ENCODE data around the gene TPRG1.

TPRG1 gene

GRCh38 chr3:189369636-189370035, 197.9 kb downstream of the TPRG1 start:
- H3K9ac ChIP-seq (ENCODE audit: low read length) = no peak overlapping the region
- no peak overlapping the region for H3K4me2 ChIP-seq (ENCODE audit: low read depth, low read length, poor library complexity, severe bottlenecking)
- H3K9me2 ChIP-seq (replicated peaks; ENCODE audit: insufficient read depth, low read length) = no peaks in the 10 kb centered on the region
- H3K36me3 ChIP-seq (ENCODE audit: low read length) = no peaks in the 10 kb centered on the region
- H4K20me1 ChIP-seq (ENCODE audit: low read depth, low read length) = no peaks in the 10 kb centered on the region
- H3K27ac ChIP-seq (ENCODE audit: low read depth, low read length) = no peak overlapping the region
- no peak overlapping the region for H3K4me3 ChIP-seq (ENCODE audit: insufficient read depth, low read length, poor library complexity, severe bottlenecking)
- no peaks in the 10 kb centered on the region for H3K79me2 ChIP-seq (ENCODE audit: insufficient read depth, low read length)
- H3F3A ChIP-seq (ENCODE audit: insufficient read depth) = no peaks in the 10 kb centered on the region
- H3K27me3 ChIP-seq (ENCODE audit: low read length) = no peaks in the 10 kb centered on the region
- H3K9me3 ChIP-seq (ENCODE audit: insufficient read depth, low read length) = no peaks in the 10 kb centered on the region
- TF ChIP-seq EZH2phosphoT487 (conservative IDR thresholded peaks at IDR 0.05; ENCODE audit: low read length) = no peak
- TF ChIP-seq CTCF (IDR thresholded peaks at IDR 0.05; ENCODE audit: insufficient read depth, low read length, poor library complexity, severe bottlenecking) = no peak
- no peak overlapping the region for H2AFZ ChIP-seq (ENCODE audit: low read depth, low read length, severe bottlenecking)

GRCh38 chr3:189372243-189372642, 200.5 kb downstream of the TPRG1 start:
- Histone ChIP-seq H3K4me3 (ENCODE audit: insufficient read depth, low read length, poor library complexity, severe bottlenecking) (no peak overlapping the region), H3K36me3 (ENCODE audit: low read length) (no peaks in the 10 kb centered on the region), H3K79me2 (ENCODE audit: insufficient read depth, low read length) (no peaks in the 10 kb centered on the region), H3K4me2 (ENCODE audit: low read depth, low read length, poor library complexity, severe bottlenecking) (no peak overlapping the region), H3K9me2 (replicated peaks; ENCODE audit: insufficient read depth, low read length) (no peaks in the 10 kb centered on the region), H3F3A (ENCODE audit: insufficient read depth) (no peaks in the 10 kb centered on the region), H3K9me3 (ENCODE audit: insufficient read depth, low read length) (no peaks in the 10 kb centered on the region), H3K9ac (ENCODE audit: low read length) (no peak overlapping the region), H3K27me3 (ENCODE audit: low read length) (no peaks in the 10 kb centered on the region), H3K27ac (ENCODE audit: low read depth, low read length) (no peak overlapping the region), H4K20me1 (ENCODE audit: low read depth, low read length) (no peaks in the 10 kb centered on the region), H2AFZ (ENCODE audit: low read depth, low read length, severe bottlenecking) (no peak overlapping the region)
- TF ChIP-seq CTCF (IDR thresholded peaks at IDR 0.05; ENCODE audit: insufficient read depth, low read length, poor library complexity, severe bottlenecking) (no peak), EZH2phosphoT487 (conservative IDR thresholded peaks at IDR 0.05; ENCODE audit: low read length) (no peak)

All from SU-DHL-6 (cell line).